ENCODE results near the gene HSD11B2.

HSD11B2 gene

GRCh38 chr16:67431775-67432505 lies 1.0 kb downstream of the HSD11B2 start:
- DNase-seq: no peak

DNA sequence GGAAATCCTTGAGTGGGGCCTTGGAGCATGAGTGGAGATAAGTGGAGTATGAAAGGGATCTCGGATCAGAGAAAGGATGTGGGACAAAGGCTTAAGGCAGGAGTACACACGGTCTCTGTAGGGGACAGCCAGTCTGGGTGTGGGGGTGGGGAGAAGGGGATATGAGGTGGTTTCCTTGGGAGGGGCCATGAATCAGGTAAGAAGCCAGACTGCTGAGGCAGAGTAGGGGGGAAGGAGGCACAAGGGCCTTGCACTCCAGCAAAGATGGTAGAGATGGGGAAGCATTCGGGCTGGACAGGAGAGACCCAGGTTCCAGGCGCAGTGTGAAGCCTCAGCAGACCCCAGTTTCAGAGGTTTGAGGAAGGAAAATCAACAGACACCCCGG lies 1.6 kb downstream of the HSD11B2 start:
- DNase-seq: no peak

DNA sequence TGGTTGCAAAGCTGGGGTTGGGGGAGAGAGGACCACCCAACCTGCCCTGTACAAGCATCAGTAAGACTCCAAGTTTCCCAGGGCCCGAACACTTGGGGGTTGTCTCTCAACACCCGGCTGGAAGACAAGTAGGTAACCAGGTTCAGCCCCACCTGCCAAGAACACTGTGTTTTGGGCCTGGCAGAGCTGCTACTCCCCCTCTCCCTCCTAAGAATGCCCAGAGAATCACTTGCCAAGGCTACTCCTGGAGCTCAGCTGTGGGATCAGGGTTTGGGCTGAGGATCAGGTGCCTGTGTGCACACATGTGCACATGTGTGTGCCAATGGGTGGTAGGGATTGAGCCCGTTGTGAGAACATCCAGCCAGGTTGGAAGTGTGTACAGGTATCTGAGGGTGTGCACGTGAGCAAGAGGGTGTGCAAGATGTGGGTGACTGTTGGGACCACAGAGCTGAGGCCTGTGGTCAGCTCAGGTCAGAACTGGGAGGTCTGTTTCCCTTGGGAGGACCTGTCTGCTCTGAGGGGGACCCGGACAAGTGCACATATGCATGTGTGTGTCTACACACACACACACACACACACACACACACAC lies 2.3 kb downstream of the HSD11B2 start:
- DNase-seq: no peak

DNA sequence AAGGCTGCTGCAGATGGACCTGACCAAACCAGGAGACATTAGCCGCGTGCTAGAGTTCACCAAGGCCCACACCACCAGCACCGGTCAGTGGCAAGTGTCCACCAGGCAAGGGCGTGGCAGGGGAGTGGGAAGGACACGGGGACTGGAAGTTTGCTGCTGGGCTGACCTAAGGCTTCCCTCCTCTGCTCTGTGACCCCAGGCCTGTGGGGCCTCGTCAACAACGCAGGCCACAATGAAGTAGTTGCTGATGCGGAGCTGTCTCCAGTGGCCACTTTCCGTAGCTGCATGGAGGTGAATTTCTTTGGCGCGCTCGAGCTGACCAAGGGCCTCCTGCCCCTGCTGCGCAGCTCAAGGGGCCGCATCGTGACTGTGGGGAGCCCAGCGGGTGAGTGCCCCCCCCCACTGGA lies 4.8 kb downstream of the HSD11B2 start:
- DNase-seq: no peak

DNA sequence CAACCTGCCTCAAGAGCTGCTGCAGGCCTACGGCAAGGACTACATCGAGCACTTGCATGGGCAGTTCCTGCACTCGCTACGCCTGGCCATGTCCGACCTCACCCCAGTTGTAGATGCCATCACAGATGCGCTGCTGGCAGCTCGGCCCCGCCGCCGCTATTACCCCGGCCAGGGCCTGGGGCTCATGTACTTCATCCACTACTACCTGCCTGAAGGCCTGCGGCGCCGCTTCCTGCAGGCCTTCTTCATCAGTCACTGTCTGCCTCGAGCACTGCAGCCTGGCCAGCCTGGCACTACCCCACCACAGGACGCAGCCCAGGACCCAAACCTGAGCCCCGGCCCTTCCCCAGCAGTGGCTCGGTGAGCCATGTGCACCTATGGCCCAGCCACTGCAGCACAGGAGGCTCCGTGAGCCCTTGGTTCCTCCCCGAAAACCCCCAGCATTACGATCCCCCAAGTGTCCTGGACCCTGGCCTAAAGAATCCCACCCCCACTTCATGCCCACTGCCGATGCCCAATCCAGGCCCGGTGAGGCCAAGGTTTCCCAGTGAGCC lies 5.8 kb downstream of the HSD11B2 start:
- DNase-seq: no peak

GRCh38 chr16:67437513-67437912 lies 6.6 kb downstream of the HSD11B2 start:
- no peak for DNase-seq

DNA sequence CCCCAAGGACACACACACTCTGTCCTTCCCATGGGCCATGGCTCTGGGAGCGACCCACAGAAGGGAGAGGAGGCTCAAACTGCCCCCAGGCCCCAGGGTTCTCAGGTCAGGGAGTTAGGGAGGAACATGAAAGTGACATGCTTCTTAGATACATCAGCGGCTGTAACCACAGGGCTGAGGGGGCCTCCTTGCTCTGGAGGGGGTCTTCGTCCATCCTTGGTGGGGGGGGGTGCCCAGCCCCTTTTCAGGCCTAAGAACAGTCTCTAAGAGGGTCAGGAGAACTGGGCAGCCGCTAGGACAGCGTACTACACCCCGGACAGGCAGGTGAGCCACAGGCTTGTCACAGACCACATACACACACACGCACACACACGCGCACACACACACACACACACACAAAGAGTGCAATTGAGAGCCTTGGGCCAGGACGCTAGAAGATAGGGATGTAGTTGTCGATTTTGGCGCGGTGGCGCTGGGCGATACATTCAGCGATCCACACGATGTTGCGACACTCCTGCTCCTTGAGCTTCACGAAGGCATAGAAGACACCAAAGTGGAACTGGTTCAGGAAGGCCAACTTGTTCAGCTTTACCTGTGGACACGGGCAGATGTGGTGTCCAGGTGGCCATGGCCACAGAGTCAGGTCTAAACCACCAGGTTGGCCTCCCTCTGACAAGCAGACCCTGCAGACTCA lies 7.3 kb downstream of the HSD11B2 start:
- no peak for DNase-seq

DNA sequence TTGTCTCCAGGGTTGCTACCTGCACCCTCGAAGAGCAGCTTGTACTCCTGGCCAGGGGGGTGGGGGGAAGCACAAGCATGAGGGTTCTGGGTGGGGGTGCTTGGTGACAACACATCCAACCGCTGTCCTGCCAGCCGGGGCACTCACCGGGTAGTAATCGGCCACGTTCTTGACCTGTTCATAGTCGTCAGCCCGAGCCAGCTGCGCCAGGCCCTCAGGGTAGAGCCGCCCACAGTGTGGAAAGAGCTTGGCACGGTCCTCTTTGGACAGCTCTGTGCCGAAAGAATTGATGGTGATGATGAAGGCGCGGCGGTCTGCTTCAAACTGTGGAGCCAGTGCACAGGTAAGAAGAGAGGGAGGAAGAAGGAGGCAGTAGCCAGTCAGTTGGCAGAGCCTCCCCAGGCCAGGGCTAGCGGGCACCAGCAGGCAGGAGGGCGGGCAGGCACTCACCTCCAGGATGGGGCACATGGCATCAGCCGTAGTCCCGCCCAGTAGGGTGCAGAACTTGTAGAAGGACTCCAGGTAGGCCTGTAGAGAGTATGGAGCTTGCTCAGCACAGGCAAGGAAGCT lies 8.0 kb downstream of the HSD11B2 start:
- DNase-seq: no peak

DNA sequence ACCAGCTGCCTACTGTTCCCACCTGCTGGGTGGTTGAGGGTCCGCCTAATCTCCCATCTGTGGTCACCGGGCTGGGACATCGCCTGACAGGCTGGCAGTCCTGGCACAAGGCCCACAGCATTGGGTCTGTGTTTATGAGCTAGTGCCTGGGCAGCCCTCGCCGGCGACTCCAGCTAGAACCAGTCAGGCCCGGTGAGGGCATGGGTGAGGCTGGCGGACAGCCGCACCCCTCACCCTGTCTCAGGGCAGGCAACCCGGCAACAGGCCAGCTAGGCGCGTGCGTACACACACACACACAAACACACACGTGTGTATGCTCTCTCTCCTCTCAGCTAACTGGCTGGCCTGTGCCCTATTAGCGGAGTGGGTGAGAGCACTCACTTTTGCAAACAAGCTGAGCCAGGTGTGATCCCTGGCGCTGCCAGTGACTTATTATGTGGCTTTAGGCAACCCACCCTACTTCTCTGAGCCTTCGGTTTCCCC lies 10.4 kb downstream of the HSD11B2 start:
- DNase-seq: peak in 18 of 56 donors; percentile 9 to 61 (median 24)

DNA sequence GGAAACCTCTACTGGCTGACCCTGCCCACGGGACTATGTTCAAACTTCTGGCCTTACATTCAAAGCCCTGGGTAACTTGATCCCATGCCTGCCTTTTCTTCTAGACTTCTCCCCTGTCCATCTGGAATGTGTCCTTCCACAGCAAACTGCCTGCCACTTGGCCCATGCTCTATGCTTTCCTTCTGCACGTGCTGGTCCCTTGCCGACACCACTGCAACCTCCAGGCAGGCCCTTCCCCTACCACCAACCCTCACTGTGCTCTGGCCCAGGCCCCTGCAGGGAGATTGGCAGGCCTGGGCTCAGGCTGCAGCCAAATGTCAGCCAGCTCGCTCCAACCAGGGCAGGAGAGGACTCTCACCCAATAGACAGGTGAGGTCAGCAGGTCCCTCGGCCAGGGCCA lies 11.0 kb downstream of the HSD11B2 start:
- DNase-seq: no peak

DNA sequence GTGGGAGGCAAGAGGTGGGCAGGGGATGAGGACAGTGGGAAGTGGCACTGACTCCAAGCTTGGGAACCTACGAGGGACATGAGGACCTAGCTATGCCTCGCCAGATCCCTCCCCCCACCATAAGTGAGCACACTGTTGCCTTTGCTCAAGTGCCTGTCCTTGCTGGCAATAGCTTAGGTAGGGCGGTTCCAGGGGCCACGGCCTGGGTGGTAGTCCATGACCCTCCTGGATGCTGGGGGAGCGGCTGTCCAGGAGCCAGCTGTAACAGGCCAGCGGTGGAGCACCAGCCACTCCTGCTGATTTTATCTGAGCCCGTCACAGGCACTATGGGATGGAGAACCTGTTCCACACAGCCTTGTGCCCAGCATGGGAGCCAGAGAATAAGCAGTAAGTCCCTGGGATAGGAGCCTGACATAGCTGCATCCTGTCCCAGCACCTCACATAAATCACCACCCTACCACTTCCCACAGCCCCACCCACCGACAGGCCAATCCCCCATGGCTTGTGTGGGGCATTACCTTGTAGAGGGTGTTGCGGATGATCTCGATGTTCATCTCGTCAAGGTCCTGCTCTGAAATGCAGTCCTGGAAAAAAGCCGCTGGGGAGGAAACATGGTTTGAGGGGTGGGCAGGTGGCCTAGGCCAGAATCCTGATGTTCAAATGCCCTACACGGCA lies 11.8 kb downstream of the HSD11B2 start:
- DNase-seq: no peak

DNA sequence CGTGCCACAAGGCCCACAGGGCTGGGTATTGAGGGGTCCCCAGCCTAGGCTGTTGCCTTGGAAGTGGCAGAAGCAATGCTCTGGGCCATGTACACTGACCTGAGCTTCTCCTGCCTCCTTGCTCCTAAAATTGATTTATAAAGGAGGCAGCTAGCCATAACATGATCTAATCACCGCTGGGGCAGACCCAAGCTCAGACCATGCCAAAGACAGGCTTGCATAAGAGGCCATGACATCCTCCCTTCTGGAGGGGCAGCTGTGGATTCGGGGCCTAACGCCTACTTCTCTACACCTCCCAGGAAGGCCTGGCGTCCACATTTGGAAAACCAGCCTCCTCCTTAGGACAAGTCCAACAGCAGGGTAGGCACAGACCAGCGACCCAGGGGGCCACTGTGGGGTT lies 12.3 kb downstream of the HSD11B2 start:
- no peak for DNase-seq

- peak in 1 of 56 donors; percentile 17 for DNase-seq
Observed at GRCh38 chr16:67444259-67445125, 13.6 kb downstream of the HSD11B2 start.

DNA sequence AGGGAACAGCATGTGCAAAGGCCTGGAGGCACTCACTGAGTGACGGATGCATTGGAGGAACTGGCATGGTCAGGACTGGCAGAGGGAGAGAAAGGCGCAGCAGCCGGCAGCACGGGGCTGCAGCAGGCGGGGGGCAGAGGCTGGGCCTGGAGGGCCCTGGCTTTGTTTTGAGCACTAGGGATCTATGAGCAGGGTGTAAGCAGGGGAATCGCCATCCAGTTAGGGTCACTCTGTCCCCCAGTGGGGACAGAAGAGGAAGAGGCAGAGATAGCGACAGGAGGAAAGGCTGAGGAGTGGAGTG lies 14.2 kb downstream of the HSD11B2 start:
- no peak for DNase-seq

GRCh38 chr16:67445441-67445912 lies 14.6 kb downstream of the HSD11B2 start:
- DNase-seq: no peak

DNA sequence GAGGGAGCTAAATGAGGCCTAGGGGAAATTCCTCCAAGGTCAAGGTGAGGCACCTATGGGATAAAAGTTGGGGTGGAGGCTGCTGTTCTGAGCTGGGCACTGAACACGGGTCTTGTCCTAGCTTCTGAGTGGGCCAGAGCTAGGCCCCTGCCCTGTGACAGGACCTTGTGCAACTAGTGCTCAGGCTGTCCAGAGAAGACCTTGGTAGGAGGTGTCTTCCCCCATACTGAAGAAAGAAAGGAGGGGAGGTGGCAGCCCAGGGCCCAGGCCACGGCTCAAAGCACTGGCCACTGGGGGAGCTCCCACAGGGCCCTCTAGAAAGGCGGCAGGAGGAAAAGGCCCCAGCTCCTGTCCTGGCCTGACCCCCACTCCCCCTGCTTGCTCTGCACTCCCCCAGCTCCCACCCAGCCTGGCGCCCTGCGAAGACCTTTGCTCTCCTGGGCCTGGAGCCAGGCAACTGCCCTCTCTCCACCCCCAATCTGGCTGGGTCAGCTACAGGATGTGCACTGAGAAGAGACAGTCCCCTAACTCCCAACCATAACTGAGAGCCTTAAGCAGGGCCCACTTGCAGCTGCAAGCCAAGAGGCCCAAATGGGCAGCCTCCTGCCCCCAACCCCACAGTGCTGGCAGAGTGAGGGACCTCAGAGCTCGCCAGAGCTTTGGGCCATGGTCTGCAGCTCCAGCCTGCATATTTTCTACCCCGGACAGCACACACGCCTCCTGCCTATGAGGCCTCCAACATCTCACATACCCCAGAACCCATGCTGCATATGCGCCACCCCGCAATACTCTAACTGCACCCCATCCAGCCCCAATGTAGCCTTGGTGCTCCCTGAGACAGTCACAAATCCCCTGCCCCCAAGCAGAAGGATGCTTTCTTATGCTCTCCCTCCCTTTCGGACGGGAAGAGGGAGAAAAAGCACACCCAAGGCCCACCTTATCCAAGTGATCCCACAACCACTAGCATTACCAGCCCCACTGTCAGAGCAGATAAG lies 15.3 kb downstream of the HSD11B2 start:
- no peak for DNase-seq

DNA sequence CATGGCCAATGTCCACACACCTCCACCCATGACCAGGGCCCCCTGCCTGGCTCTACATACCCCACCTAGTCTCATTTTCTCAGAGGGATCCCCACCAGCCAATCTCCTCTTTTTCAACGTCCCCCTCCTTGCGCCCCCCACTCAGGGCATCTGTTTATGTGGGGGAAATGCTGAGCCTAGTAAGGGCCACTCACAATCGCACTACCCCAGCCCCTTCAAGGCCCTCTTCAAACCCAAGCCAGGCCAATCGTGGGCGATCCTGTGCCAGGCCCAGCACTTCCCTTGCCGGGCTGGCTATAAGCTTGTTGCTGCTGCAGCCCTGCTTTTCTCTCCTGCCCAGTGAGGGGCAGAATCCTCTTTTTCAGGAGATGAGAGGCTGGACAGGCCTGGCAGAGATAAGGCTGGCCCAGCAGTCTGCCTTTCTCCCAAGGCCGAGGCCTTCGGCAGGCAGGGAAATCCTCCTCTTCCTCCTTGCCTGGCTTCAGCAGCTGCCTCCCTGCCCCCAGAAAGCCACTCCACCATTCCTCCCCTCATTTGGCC lies 16.1 kb downstream of the HSD11B2 start:
- DNase-seq: no peak

- DNase-seq: peak in 5 of 56 donors; percentile 9 to 26 (median 14)
Observed at GRCh38 chr16:67447508-67448076, 16.7 kb downstream of the HSD11B2 start.
